ENCODE results near the gene P2RY12.

Gene P2RY12

GRCh38 chr3:151314137-151314536 lies 70.4 kb downstream of the P2RY12 start:
- TF ChIP-seq ZFX (IDR thresholded peaks at IDR 0.05; ENCODE audit: borderline replicate concordance): no peak
- TF ChIP-seq, protein P1, sequence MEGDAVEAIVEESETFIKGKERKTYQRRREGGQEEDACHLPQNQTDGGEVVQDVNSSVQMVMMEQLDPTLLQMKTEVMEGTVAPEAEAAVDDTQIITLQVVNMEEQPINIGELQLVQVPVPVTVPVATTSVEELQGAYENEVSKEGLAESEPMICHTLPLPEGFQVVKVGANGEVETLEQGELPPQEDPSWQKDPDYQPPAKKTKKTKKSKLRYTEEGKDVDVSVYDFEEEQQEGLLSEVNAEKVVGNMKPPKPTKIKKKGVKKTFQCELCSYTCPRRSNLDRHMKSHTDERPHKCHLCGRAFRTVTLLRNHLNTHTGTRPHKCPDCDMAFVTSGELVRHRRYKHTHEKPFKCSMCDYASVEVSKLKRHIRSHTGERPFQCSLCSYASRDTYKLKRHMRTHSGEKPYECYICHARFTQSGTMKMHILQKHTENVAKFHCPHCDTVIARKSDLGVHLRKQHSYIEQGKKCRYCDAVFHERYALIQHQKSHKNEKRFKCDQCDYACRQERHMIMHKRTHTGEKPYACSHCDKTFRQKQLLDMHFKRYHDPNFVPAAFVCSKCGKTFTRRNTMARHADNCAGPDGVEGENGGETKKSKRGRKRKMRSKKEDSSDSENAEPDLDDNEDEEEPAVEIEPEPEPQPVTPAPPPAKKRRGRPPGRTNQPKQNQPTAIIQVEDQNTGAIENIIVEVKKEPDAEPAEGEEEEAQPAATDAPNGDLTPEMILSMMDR (IDR thresholded peaks at IDR 0.05): no peak
- H3K27ac ChIP-seq: no peak overlapping the region

DNA sequence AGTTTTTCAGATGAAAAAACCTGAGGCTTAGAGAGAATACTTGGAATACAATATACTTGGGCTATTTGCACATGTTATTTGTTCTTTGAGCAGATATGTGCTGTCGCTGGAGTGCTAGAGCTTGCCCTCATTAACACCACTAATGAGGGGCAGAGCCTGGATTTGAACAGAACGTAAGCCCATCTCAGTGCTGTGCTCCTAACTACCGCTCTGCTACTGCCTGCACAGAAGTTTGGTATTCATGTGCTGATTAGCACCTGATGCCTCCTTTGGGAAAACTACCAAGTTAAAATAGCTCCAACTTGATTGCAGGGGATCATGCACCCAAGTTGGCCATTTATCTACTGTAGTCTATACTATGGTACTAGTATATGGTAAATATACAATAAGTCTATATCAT lies 71.6 kb downstream of the P2RY12 start:
- no peak for TF ChIP-seq ZFX (IDR thresholded peaks at IDR 0.05; ENCODE audit: borderline replicate concordance)
- TF ChIP-seq, protein P1 (IDR thresholded peaks at IDR 0.05): no peak
- H3K27ac ChIP-seq: no peak overlapping the region

- no peak for TF ChIP-seq ZFX (IDR thresholded peaks at IDR 0.05; ENCODE audit: borderline replicate concordance)
- TF ChIP-seq, protein P1 (IDR thresholded peaks at IDR 0.05): no peak
- no peak overlapping the region for H3K27ac ChIP-seq
Measured at GRCh38 chr3:151309566-151309965, 75.0 kb downstream of the P2RY12 start.

DNA sequence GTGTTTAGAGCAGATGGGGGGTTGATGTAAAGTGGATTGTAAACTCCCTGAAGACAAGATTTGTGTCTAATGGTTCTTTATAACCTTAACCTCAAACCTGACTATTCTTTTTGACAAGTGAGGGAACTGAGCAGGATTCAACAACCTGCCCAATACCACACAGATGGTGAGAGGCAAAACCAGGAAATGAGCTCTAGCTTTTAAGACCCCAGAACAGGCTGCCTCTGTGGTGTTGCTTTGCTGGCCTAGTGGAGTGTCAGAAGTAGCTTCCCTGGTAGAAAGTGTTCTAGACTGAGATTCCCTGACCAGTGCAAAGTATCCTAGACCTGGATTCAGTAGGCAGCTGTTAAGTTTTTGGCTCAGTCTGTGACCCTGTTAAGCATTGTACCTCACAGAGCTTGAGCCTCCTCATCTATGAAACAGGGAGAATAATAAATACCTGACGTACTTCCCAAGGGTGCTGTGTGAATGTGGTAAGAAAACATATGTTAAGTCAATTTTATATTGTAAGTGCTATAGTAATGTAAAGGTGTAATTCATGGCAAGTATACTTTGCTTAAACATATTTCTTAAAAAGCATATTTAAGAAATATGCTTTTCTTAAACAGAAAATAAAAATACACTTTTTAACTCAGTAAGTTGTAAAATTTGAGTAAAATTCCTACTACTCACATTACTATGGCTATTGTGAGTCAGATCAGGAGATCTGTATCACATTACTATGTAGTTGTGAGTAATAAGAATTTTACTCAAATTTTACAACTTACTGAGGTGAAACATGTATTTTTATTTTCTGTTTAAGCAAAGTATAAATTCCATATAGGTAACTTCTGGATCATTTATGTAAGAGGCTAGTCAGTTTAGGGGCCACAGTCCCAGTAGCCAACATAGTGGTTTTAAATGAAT lies 76.7 kb downstream of the P2RY12 start:
- TF ChIP-seq, protein P1 (IDR thresholded peaks at IDR 0.05): no peak
- no peak for TF ChIP-seq ZFX (IDR thresholded peaks at IDR 0.05; ENCODE audit: borderline replicate concordance)
- no peak overlapping the region for H3K27ac ChIP-seq

DNA sequence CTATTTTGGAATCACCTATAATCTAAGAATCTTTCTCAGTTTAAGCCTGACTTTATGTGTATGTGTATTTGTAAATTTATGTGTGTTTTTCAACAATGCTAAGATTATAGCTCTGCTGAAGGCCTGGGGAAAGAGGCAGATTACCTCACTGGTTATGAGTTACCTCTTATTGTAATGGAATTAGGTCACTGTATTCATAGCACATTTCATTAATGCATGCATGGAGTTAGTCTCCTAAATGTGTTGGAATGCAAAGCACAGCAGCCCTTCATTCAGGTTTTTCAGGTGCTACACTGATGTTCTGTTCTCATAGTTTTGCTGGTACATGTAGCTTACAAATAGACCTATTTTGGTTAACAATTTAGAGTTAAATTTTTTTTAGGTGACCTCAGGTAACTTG lies 77.4 kb downstream of the P2RY12 start:
- TF ChIP-seq, protein P1 (IDR thresholded peaks at IDR 0.05): no peak
- TF ChIP-seq ZFX (IDR thresholded peaks at IDR 0.05; ENCODE audit: borderline replicate concordance): no peak
- H3K27ac ChIP-seq: no peak overlapping the region

DNA sequence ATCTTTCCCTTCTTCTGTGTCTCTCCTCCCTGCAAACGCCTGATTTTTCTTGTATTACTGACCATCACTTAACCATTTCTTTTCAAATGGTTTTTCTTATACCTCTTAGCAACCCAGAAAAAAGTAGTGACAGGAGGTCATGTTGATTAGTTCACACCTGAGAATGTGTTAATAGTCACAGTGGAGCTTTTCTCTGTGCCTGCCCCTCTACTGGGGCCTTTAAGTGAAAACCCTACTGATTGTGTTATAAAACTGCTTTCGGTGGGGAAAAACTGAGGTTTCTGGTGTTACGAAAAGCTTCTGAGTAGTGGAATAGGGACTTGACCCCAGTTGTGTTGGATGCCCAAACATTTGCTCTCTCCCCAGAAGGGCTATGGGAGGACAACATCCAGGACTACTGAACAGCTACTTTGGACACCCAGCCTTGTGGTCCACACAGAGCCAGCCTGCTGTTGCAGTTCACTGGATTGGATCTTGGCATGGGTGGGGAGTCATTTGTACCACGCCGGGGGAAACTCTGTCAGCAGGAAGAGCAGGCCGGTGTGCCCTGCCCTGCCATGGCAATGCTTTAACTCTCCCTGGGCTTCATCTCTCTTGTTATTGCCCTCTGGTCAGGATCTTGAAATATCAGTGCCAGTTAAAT lies 78.3 kb downstream of the P2RY12 start:
- TF ChIP-seq, protein P1 (IDR thresholded peaks at IDR 0.05): no peak
- no peak for TF ChIP-seq ZFX (IDR thresholded peaks at IDR 0.05; ENCODE audit: borderline replicate concordance)
- no peak overlapping the region for H3K27ac ChIP-seq

DNA sequence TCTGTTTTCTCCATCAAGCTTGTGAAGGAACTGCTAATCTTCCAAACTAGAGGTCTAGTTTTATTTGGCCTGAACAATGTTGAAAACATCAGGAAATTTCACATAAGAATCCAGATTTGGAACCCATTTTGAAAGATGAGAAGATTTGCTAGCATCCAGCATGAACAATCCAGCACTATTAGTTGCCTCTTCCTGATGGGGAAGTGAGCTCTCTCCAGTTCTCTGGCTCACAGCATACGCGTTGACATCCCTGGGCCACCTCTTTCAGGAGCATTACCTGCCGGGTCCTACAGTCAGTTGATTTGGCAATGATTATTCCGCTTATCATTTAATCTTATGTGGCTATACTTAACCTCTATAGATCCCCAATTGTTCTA lies 78.8 kb downstream of the P2RY12 start:
- TF ChIP-seq, protein P1 (IDR thresholded peaks at IDR 0.05): no peak
- no peak for TF ChIP-seq ZFX (IDR thresholded peaks at IDR 0.05; ENCODE audit: borderline replicate concordance)

More for the DNA sequence above, 78.8 kb downstream of the P2RY12 start:
- H3K27ac ChIP-seq: no peak overlapping the region
